Prostate gland (tissue), 2 donors: ENCODE measurements around the gene AFP. TPM values are rescaled to one million over a fixed set of nuclear protein-coding genes. Genes with fewer than 3 reads are reported as not detected.

ENCODE experiments used
- DNase-seq: peaks from one replicate; pipeline ENCODE4 v3.0.0-alpha.2; 2019; ENCODE audit warnings: low spot score
- H3K27ac ChIP-seq, 2 donors: fragments of 200-600 bp; sonication (generic); 2 replicates each; pipeline ENCODE4 v1.5.1; 2017 to 2019
- H3K27me3 ChIP-seq: fragments of 200-600 bp; sonication (generic); replicated peaks from 2 replicates; pipeline ENCODE4 v1.5.1; 2019; ENCODE audit not compliant: insufficient read depth
- H3K36me3 ChIP-seq, 2 donors: fragments of 200-600 bp; sonication (generic); 1 replicate in 1 of 2; 2 replicates in 1 of 2; pipeline versions ENCODE4 v1.5.1 to v1.8.1; 2017 to 2019
- H3K4me1 ChIP-seq: fragments of 200-600 bp; sonication (generic); replicated peaks from 2 replicates; pipeline ENCODE4 v1.5.1; 2019
- H3K4me3 ChIP-seq, 2 donors: fragments of 200-600 bp; sonication (generic); 2 replicates each; pipeline ENCODE4 v1.5.1; 2017 to 2019
- H3K9me3 ChIP-seq: fragments of 200-600 bp; sonication (generic); 2 replicates; pipeline ENCODE4 v1.5.1; 2017
- POLR2A ChIP-seq: fragments of 450-650 bp; IDR thresholded peaks from one replicate; pipeline ENCODE4 v1.6.1; 2016; ENCODE audit warnings: antibody characterized with exemption, mild to moderate bottlenecking
- POLR2AphosphoS5 ChIP-seq: sonication (generic); formaldehyde crosslinking; IDR thresholded peaks from one replicate; pipeline ENCODE4 v1.6.1; 2017; ENCODE audit warnings: antibody characterized with exemption
- WGBS: methylation state at CpG from one replicate; pipeline ENCODE4 v1.1.5; 2018; 5-methylcytosine and 5-hydroxymethylcytosine counted together
- intact Hi-C: fragments of 100-400 bp; cut with DNase I; formaldehyde crosslinking; loops from one replicate; pipeline ENCODE4 v1.14.2; 2022
- total RNA-seq, 2 donors: library from RNA; depleted of rRNA; stranded (reverse); fragments of >200 nt; gene quantifications; one replicate each; pipeline ENCODE4 v1.1.0, GENCODE V29; 2016
- TF ChIP-seq, protein P1 (sequence below), 4 experiments: fragments of 200-600 bp in 2 of 4; fragments of 450-650 bp in 2 of 4; sonication (generic) in 2 of 4; IDR thresholded peaks; 1 replicate in 3 of 4; 2 replicates in 1 of 4; pipeline ENCODE4 v1.5.1; 2016 to 2019; ENCODE audit warnings: antibody characterized with exemption in 4 of 4, mild to moderate bottlenecking in 2 of 4, moderate library complexity in 2 of 4

The AFP gene
- total RNA-seq, 2 donors from 2014 or later: 0.45 TPM; not detected in 1

DNA sequence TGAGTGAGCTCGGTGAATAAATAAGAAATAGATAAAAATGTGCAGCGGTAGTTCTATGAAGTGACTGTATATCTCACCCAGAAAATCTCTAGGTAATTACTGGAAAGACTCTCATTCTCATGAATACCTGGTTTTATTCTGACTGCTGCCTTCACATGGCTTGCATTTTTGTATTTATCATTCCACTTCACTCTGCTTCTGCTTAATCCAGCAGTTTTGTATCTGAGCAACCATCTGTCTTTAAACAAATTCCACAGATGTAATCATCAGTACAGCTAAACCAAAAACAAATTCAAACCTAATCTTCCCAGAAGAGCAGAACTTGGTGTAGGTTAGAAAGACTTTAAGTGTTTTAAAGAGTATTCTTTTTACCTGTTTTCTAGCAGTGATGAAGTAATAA lies 43.1 kb upstream of the AFP start:
- 77% methylated on average over 2 of the region's 2 CpGs for WGBS
- H3K36me3 ChIP-seq: no peaks in the 10 kb centered on the region
- H3K4me1 ChIP-seq: no peaks in the 10 kb centered on the region
- intact Hi-C loops: no loop called here
- H3K9me3 ChIP-seq: no peaks in the 10 kb centered on the region
- no peak overlapping the region for H3K4me3 ChIP-seq
- TF ChIP-seq POLR2A (no peak), POLR2AphosphoS5 (no peak)
- TF ChIP-seq, protein P1, sequence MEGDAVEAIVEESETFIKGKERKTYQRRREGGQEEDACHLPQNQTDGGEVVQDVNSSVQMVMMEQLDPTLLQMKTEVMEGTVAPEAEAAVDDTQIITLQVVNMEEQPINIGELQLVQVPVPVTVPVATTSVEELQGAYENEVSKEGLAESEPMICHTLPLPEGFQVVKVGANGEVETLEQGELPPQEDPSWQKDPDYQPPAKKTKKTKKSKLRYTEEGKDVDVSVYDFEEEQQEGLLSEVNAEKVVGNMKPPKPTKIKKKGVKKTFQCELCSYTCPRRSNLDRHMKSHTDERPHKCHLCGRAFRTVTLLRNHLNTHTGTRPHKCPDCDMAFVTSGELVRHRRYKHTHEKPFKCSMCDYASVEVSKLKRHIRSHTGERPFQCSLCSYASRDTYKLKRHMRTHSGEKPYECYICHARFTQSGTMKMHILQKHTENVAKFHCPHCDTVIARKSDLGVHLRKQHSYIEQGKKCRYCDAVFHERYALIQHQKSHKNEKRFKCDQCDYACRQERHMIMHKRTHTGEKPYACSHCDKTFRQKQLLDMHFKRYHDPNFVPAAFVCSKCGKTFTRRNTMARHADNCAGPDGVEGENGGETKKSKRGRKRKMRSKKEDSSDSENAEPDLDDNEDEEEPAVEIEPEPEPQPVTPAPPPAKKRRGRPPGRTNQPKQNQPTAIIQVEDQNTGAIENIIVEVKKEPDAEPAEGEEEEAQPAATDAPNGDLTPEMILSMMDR (IDR thresholded peaks at IDR 0.05): no peak
- H3K27ac ChIP-seq: no peak overlapping the region
- H3K27me3 ChIP-seq: no peaks in the 10 kb centered on the region
- no peak for DNase-seq

- DNase-seq: no peak
- 97% methylated on average over 1 of the region's 1 CpG for WGBS
- Histone ChIP-seq H3K4me3 (no peak overlapping the region), H3K36me3 (no peaks in the 10 kb centered on the region), H3K27ac (no peak overlapping the region), H3K27me3 (no peaks in the 10 kb centered on the region), H3K4me1 (no peaks in the 10 kb centered on the region), H3K9me3 (no peaks in the 10 kb centered on the region)
- TF ChIP-seq POLR2A (no peak), POLR2AphosphoS5 (no peak)
- TF ChIP-seq, protein P1 (IDR thresholded peaks at IDR 0.05): no peak
- intact Hi-C loops: no loop called here
Observed at GRCh38 chr4:73396304-73396703, 39.7 kb upstream of the AFP start.

- DNase-seq: no peak
- intact Hi-C loops: no loop called here
- H3K27ac ChIP-seq: no peak overlapping the region
- no peaks in the 10 kb centered on the region for H3K27me3 ChIP-seq
- H3K4me1 ChIP-seq: no peaks in the 10 kb centered on the region
- 84% methylated on average over 5 of the region's 5 CpGs for WGBS
- TF ChIP-seq POLR2A: no peak
- H3K36me3 ChIP-seq: no peaks in the 10 kb centered on the region
- no peak overlapping the region for H3K4me3 ChIP-seq
- H3K9me3 ChIP-seq: no peaks in the 10 kb centered on the region
Observed at GRCh38 chr4:73396993-73397972, 38.7 kb upstream of the AFP start.

DNA sequence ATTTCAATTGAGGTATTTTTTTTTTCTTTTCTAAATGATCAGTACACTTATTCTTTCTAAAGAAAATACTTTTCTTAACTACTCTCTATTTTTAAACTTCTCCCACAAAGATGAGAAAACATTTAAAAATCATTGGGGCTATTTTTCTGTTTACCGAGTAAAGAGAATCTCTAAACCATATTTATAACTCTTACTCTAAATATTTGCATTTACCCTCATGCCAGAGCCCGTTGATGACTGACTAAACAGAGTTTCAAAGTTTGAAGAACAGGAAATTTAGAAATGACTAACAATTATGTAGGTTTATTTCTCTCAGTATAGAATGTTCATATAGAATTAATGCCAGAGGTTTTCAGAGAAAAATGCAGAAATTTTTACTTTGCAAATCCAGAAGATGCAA lies 34.6 kb upstream of the AFP start:
- 48% methylated on average over 2 of the region's 2 CpGs for WGBS
- intact Hi-C loops: no loop called here

GRCh38 chr4:73404042-73404441 lies 32.0 kb upstream of the AFP start, which contains the start of gene ALB:
Gene ALB, plus strand, starts transcription at chr4:73404287. Its CDS starts 41 bp downstream, at chr4:73404328.
- no peak within 1 kb of the TSS for H3K4me3 ChIP-seq
- H3K27me3 ChIP-seq: no peaks in the 10 kb centered on the region
- H3K36me3 ChIP-seq: no peaks in the 10 kb centered on the region
- H3K4me1 ChIP-seq: no peaks in the 10 kb centered on the region
- DNase-seq: no peak
- 73% methylated on average over 7 of the region's 7 CpGs for whole genome bisulfite sequencing
- H3K27ac ChIP-seq: no peak within 1 kb of the TSS
- intact Hi-C loops: no loop called here
- no peak for TF ChIP-seq POLR2AphosphoS5
- TF ChIP-seq, protein P1 (IDR thresholded peaks at IDR 0.05): no peak
- no peak for TF ChIP-seq POLR2A
- no peaks in the 10 kb centered on the region for H3K9me3 ChIP-seq

More for the DNA sequence above, 34.6 kb upstream of the AFP start:
- DNase-seq: no peak
- Histone ChIP-seq H3K4me3 (no peak overlapping the region), H3K9me3 (no peaks in the 10 kb centered on the region), H3K27me3 (no peaks in the 10 kb centered on the region), H3K4me1 (no peaks in the 10 kb centered on the region), H3K27ac (no peak overlapping the region), H3K36me3 (no peaks in the 10 kb centered on the region)
- TF ChIP-seq POLR2A (no peak), POLR2AphosphoS5 (no peak)
- TF ChIP-seq, protein P1 (IDR thresholded peaks at IDR 0.05): no peak
